HG03196 (cell line): ENCODE measurements around the gene MYH15.

Experiments used
- ATAC-seq: cut with Tn5 transposase; IDR thresholded peaks from one replicate; pipeline ENCODE4 v1.9.1; 2021; ENCODE audit not compliant: unreplicated experiment

MYH15 gene

DNA sequence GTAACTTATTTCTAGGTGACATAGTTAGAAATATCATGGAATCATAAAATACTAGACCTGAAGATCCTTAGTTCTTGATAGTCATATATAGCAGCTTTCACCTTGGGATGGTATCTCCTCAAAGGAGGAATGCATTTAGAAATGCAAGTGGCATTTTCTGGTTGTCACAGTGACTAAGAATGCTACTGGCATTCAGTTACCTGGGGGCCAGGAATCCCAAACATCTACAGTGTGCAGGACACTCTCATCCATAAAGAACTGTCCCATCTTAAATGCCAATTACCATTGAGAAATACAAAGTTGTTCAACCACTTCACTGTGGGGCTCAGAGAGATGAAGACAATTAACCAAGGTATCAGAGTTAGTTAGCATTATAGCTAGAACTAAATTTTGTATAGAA lies 36.7 kb downstream of the MYH15 start:
- no peak for ATAC-seq

DNA sequence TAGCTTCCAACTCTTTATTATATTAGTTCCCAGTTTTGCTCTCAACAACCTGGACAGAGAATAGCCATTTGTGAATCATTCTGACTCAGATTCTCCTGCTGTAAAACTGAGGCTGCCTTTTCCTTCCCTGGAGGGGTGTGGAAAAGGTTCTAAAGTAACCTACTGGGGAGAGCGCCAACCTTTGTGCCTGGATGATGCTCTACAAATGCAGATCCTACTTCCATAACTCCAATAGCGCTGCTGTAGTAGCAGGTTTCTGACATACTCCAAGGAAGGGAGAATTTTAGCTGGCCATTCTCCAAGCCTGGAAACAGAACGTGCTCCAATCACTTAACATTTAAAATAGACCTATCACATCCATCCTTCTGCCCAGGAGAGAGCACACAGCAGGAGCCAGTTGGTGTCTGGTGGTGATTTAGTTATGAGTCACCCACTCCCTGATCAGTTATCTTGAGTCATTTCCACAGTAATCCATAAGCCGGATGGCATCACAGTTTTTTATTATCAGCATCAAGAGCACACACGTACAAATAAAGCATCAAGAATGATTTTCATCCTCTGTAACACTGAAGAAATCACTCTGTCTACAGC lies 38.3 kb downstream of the MYH15 start:
- ATAC-seq = no peak

DNA sequence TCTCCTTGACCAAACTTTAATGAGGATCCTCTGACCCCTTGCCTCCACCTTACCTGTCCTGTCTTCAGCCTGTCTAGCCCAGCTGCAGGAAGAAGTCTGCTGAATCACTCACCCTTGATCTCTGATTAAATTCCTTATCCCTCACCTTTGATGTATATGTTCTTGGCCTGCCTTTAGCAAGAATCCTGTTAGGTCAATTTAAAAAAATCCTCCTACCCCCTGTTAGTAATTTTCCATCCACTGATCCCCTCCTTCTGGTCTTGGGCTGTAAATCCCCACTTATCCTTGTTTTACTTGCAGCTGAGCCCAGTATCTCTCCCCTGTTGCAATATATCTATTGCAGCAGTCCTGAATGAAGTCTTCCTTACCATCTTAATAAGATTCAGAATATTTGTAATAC lies 39.0 kb downstream of the MYH15 start:
- ATAC-seq = no peak

- no peak for ATAC-seq
Measured at GRCh38 chr3:108469126-108469525, 41.3 kb downstream of the MYH15 start.

GRCh38 chr3:108468577-108468976 lies 41.8 kb downstream of the MYH15 start:
- no peak for ATAC-seq

DNA sequence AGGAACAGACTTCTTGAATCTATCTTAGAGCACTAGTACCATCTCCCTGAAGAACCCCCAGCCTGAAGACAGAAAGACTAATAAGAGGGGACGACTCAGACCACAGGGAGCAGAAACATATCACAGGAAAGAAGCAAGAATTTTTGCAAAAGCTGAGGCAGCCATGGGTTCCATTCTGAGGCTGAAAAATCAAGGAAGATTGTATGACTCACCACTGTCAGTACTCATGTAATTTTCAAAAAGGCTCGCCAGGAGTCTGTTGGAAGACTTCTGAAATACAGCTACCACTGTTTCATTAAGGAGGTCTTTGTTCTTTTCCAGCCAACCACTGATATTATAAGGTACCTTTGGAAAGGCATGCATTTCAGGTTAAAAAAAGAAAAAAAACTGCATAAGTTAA lies 47.5 kb downstream of the MYH15 start:
- ATAC-seq = no peak

DNA sequence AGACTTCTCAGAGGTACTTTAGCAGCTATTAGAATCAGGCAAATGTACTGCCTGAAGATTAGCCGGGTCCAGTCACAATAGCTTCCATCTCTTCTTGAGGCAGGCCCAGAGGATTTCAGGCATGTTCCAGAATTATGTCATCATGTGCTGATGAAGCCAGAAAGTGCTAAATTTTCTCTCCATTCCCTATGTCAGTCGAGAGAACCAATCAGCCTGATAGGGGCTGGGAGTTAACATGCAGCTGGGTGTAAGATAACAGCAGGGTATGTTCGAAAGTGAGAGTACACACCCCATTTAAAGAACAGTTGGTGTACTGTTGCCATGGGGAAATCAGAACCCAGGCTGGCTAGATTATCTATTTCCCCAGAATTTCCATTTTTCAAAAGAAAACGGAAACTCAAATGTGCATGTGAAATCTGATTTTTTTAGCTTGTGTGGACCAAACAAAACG lies 48.7 kb downstream of the MYH15 start:
- no peak for ATAC-seq

- no peak for ATAC-seq
Measured at GRCh38 chr3:108459225-108459624, 51.2 kb downstream of the MYH15 start.

- ATAC-seq = no peak
Measured at GRCh38 chr3:108455212-108455705, 55.1 kb downstream of the MYH15 start.

GRCh38 chr3:108453565-108453964 lies 56.8 kb downstream of the MYH15 start:
- no peak for ATAC-seq

DNA sequence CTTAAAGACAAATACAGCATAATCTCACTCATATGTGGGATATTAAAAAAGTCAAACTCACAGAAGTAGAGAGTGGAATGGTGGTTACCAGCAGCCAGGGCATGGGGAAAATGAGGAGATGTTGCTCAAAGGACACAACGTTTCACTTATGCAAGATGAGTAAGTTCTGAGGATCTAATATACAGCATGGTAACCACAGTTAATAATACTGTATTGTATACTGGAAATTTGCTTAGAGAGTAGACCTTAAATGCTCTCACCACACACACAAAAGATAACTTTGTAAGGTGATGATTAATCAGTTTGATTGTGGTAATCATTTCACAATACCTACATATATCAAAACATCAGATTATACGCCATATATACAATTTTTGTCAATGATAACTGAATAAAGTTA lies 60.0 kb downstream of the MYH15 start:
- ATAC-seq = no peak

DNA sequence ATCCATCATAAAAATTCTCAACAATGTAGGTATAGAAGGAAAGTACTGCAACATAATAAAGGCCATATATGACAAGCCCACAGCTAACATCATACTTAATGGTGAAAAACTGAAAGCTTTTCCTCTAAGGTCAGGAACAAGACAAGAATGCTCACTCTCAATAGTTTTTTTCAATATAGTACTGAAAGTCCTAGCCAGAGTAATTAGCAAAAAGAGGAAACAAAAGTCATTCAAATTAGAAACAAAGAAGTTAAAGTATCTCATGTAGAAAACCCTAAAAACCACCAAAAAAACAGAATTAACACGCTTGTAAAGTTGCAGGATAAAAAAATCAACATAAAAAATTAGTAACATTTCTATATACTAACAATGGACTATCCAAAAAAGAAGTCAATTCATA lies 61.8 kb downstream of the MYH15 start:
- ATAC-seq = no peak

- ATAC-seq = no peak
Measured at GRCh38 chr3:108447096-108447847, 63.1 kb downstream of the MYH15 start.

- ATAC-seq = no peak
Measured at GRCh38 chr3:108442281-108442680, 68.1 kb downstream of the MYH15 start.

GRCh38 chr3:108441518-108441917 lies 68.9 kb downstream of the MYH15 start:
- ATAC-seq = no peak

GRCh38 chr3:108441071-108441507 lies 69.3 kb downstream of the MYH15 start:
- no peak for ATAC-seq

DNA sequence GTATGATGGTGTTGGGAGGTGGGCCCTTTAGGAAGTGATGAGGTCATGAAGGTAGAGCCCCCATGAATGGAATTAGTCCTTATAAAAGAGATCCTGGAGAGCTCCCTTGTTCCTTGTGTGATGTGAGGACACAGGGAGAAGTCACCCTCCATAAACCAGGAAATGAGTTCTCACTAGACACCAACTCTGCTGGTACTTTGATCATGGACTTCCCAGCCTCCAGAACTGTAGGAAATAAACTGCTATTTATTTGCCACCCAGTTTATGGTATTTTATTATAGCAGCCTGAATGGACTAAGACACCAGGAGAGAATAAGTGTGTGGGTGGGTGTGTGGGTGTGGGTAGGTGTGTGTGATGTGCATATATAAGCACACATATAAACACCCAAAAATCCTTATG lies 71.9 kb downstream of the MYH15 start:
- ATAC-seq = no peak

DNA sequence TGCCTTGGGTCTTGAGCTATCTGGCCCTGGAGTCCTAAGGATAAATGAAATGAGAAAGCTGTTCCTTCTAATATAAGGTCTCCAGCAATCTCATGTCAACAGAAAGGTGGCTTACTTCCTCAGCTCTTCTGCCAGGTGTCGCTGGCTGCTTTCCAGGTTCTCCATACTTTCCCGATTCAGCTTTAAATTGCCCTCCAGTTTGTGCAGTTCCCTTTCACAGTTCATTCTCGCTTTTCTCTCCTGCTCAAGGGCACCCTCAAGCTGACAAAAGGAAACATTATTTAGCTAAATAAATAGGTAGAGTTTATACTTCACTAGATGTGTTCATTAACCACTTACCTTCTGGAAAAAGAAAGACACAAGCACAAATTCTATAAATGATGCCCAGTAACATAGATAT lies 73.0 kb downstream of the MYH15 start:
- ATAC-seq = no peak

DNA sequence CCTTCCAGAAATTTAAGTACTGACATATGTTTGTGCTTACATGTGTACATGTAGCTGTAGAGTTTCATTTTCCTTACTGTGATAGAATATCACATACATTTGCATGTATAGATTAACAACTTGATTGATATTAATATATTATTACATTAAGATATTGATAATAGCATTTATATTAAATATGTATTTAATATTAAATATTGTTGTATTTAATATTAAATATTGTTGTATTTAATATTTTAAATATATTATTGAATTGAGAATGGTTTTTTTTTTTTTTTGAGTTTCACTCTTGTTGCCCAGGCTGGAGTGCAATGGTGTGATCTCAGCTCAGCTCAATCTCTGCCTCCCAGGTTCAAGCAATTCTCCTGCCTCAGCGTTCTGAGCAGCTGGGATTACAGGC lies 76.5 kb downstream of the MYH15 start:
- no peak for ATAC-seq

DNA sequence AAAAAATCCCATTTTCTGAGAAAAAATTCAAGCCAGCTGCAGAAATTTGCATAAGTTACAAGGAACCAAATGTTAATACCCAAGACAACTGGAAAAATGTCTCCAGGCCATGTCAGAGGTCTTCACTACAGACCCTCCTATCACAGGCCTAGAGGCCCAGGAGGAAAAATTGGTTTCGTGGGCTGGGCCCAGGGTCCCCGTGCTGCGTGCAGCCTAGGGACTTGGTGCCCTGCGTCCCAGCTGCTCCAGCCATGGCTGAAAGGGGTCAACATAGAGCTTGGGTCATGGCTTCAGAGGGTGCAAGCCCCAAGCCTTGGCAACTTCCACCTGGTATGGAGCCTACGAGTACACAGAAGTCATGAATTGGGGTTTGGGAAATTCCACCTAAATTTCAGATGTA lies 78.0 kb downstream of the MYH15 start:
- no peak for ATAC-seq

GRCh38 chr3:108430540-108430939 lies 79.9 kb downstream of the MYH15 start:
- no peak for ATAC-seq

DNA sequence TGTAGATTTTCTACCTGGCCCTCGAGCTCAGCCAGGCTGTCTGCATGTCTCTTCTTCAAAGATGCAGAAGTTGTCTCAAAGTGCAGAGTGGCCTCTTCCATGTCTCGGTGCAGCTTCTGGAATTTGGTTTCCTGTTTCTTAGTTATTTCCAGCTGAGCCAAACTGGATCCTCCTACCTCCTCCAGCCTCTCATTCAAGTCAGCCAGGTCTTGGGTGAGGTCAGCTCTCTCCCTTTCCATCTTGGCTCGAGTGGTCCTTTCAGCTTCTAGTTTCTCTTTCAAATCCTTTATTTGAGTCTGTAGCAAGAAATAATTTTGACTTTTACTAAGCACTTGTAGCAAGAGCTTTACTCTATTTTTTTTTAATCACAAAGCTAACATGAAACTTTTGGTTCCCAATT lies 81.8 kb downstream of the MYH15 start:
- no peak for ATAC-seq

DNA sequence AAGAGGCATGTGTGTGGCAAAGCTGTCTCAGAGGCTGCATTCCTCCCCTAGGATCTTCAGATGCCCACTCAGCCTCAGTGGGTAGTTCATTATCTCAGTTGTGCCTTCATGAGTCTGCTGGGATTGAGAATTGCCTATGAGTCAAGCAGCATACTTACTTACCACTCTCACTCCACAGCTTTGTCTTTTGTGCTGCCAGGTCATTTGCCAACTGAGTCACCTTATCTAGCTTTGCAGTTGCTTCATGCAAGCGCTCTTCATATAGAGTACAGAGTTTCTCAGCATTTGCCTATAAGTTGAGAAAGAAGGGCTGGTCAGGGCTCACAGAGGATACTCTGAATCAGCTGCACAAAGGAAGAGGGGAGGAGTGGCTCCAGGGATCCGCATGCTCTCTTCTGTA lies 89.5 kb downstream of the MYH15 start:
- no peak for ATAC-seq
